Ascending aorta (tissue), 2 donors: ENCODE data around the gene MPV17L. TPM values are rescaled to one million over a fixed set of nuclear protein-coding genes. Genes with fewer than 3 reads are reported as not detected.
"Not testable (repeated sequence)": the region's sequence is repeated elsewhere in the genome, so short reads cannot be mapped to it uniquely, and the experiment has no call there.

Source experiments
- DNase-seq, 2 donors: peaks; one replicate each; pipeline ENCODE4 v3.0.0-alpha.2; 2019; ENCODE audit warnings: low spot score in 2 of 2
- H3K27ac ChIP-seq, 2 donors: fragments of 200-600 bp; sonication (generic); one replicate each; pipeline ENCODE4 v1.5.1; 2016 to 2017; ENCODE audit warnings: mild to moderate bottlenecking in 1 of 2
- H3K27me3 ChIP-seq: fragments of 200-600 bp; sonication (generic); one replicate; pipeline ENCODE4 v1.5.1; 2017
- H3K36me3 ChIP-seq, 2 donors: fragments of 200-600 bp; sonication (generic); one replicate each; pipeline ENCODE4 v1.5.1; 2016
- H3K4me1 ChIP-seq, 2 donors: fragments of 200-600 bp; sonication (generic); one replicate each; pipeline ENCODE4 v1.5.1; 2016 to 2017; ENCODE audit warnings: mild to moderate bottlenecking in 1 of 2
- H3K4me3 ChIP-seq, 2 donors: fragments of 200-600 bp; sonication (generic); one replicate each; pipeline ENCODE4 v1.5.1; 2016 to 2017; ENCODE audit warnings: mild to moderate bottlenecking in 1 of 2
- H3K9me3 ChIP-seq, 2 donors: fragments of 200-600 bp; sonication (generic); one replicate each; pipeline ENCODE4 v1.5.1; 2016
- intact Hi-C: fragments of 100-400 bp; cut with DNase I; formaldehyde crosslinking; loops from one replicate; pipeline ENCODE4 v1.15.1; 2023
- total RNA-seq: library from RNA; depleted of rRNA; stranded (reverse); fragments of >200 nt; gene quantifications from one replicate; pipeline ENCODE4 v1.1.0, GENCODE V29; 2016
- TF ChIP-seq, protein P1 (sequence below), 3 experiments: fragments of 200-600 bp in 2 of 3; fragments of 450-650 bp in 1 of 3; sonication (generic) in 2 of 3; IDR thresholded peaks; one replicate each; pipeline ENCODE4 v1.5.1; 2016 to 2019; ENCODE audit warnings: antibody characterized with exemption in 3 of 3, mild to moderate bottlenecking in 1 of 3, moderate library complexity in 1 of 3

Gene MPV17L
- total RNA-seq, 1 donor from 2014 or later, result 0.75 TPM

GRCh38 chr16:15440852-15441251 is 45.3 kb downstream of the MPV17L start:
- Histone ChIP-seq H3K9me3 (peaks cover 0 to 4% of the 10 kb centered on the region in 2 donors), H3K27me3 (no peaks in the 10 kb centered on the region), H3K27ac (peak overlapping the region; percentile 27 to 80), H3K4me1 (peaks cover 0 to 26% of the 10 kb centered on the region in 2 donors), H3K36me3 (no peaks in the 10 kb centered on the region), H3K4me3 (no peak overlapping the region)
- DNase-seq, result no peak
- TF ChIP-seq, protein P1, sequence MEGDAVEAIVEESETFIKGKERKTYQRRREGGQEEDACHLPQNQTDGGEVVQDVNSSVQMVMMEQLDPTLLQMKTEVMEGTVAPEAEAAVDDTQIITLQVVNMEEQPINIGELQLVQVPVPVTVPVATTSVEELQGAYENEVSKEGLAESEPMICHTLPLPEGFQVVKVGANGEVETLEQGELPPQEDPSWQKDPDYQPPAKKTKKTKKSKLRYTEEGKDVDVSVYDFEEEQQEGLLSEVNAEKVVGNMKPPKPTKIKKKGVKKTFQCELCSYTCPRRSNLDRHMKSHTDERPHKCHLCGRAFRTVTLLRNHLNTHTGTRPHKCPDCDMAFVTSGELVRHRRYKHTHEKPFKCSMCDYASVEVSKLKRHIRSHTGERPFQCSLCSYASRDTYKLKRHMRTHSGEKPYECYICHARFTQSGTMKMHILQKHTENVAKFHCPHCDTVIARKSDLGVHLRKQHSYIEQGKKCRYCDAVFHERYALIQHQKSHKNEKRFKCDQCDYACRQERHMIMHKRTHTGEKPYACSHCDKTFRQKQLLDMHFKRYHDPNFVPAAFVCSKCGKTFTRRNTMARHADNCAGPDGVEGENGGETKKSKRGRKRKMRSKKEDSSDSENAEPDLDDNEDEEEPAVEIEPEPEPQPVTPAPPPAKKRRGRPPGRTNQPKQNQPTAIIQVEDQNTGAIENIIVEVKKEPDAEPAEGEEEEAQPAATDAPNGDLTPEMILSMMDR (IDR thresholded peaks at IDR 0.05), result no peak
- intact Hi-C loops, result loop anchor here (2.0 kb wide), 1 partner anchor 48 kb away; no protein-coding TSS in a partner anchor

GRCh38 chr16:15442140-15442539 is 46.6 kb downstream of the MPV17L start:
- H3K9me3 ChIP-seq, H3K36me3 ChIP-seq, H3K27me3 ChIP-seq, intact Hi-C loops, H3K4me3 ChIP-seq, H3K27ac ChIP-seq, DNase-seq: not testable (repeated sequence)
- peaks cover 0 to 22% of the 10 kb centered on the region in 2 donors for H3K4me1 ChIP-seq

- Histone ChIP-seq H3K4me1 (peaks cover 0 to 22% of the 10 kb centered on the region in 2 donors), H3K27ac (no peak overlapping the region), H3K4me3 (no peak overlapping the region), H3K27me3 (no peaks in the 10 kb centered on the region), H3K36me3 (peaks cover 0 to 3% of the 10 kb centered on the region in 2 donors), H3K9me3 (peaks cover 0 to 4% of the 10 kb centered on the region in 2 donors)
- DNase-seq, result no peak
- intact Hi-C loops, result no loop called here
- TF ChIP-seq, protein P1 (IDR thresholded peaks at IDR 0.05), result no peak
Observed at GRCh38 chr16:15443753-15444152, 48.2 kb downstream of the MPV17L start.

DNA sequence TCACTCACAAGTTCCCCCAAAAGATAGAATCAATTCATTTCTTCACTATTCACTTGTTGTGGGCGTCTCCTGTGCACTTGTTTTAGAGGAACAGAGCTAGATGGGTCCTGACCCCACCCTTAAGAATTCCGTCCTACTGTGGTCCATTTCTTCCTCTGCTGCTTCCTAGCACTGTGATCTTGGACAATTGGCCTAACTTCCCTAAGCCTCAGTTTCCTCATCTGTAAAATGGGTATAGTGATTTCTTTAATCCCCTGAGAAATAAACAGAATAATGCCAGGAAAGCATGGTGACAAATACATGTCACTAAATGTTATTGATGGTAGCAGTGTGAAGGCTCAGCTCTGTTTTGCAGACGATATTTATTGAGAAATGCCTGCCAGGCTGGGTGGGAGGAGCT is 48.7 kb downstream of the MPV17L start:
- Histone ChIP-seq H3K27me3 (no peaks in the 10 kb centered on the region), H3K36me3 (peaks cover 0 to 3% of the 10 kb centered on the region in 2 donors), H3K4me1 (peaks cover 0 to 22% of the 10 kb centered on the region in 2 donors), H3K4me3 (no peak overlapping the region), H3K9me3 (peaks cover 0 to 4% of the 10 kb centered on the region in 2 donors), H3K27ac (no peak overlapping the region)
- DNase-seq, result no peak
- TF ChIP-seq, protein P1 (IDR thresholded peaks at IDR 0.05), result no peak
- intact Hi-C loops, result no loop called here

DNA sequence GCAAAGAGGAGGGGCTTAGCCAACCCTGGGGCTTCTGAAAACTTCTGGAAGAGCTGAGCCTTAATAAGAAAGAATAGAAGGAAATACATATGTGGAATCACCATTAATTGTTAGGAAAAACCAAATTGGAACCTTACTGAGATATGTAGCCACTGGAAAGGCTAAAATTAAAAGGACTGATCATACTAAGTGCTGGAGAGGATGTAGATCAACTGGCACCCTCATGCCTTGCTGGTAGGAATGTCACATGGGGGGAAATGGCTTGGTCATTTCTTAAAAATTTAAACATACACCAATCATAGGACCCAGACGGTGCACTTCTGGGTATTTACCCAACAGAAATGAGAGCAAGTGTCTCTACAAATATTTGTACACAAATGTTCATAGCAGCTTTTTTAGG is 49.9 kb downstream of the MPV17L start:
- no peak overlapping the region for H3K4me3 ChIP-seq
- peaks cover 0 to 3% of the 10 kb centered on the region in 2 donors for H3K36me3 ChIP-seq
- H3K27me3 ChIP-seq, result no peaks in the 10 kb centered on the region
- H3K9me3 ChIP-seq, result peaks cover 0 to 4% of the 10 kb centered on the region in 2 donors
- no peak overlapping the region for H3K27ac ChIP-seq
- no peak for DNase-seq
- H3K4me1 ChIP-seq, result peaks cover 0 to 14% of the 10 kb centered on the region in 2 donors
- TF ChIP-seq, protein P1 (IDR thresholded peaks at IDR 0.05), result no peak
- intact Hi-C loops, result no loop called here

GRCh38 chr16:15446901-15447300 is 51.3 kb downstream of the MPV17L start:
- no peak overlapping the region for H3K27ac ChIP-seq
- H3K4me3 ChIP-seq, result no peak overlapping the region
- intact Hi-C loops, result no loop called here
- H3K36me3 ChIP-seq, result peaks cover 0 to 3% of the 10 kb centered on the region in 2 donors
- H3K27me3 ChIP-seq, result no peaks in the 10 kb centered on the region
- TF ChIP-seq, protein P1 (IDR thresholded peaks at IDR 0.05), result no peak
- DNase-seq, result no peak
- peaks cover 0 to 7% of the 10 kb centered on the region in 2 donors for H3K4me1 ChIP-seq
- H3K9me3 ChIP-seq, result peaks cover 0 to 4% of the 10 kb centered on the region in 2 donors
